GM19372 (cell line): ENCODE data around the gene MPLKIP.
"Not testable (repeated sequence)": the region's sequence is repeated elsewhere in the genome, so short reads cannot be mapped to it uniquely, and the experiment has no call there.

Source experiments
- ATAC-seq: cut with Tn5 transposase; IDR thresholded peaks from one replicate; pipeline ENCODE4 v1.9.1; 2021; ENCODE audit warnings: mild to moderate bottlenecking, low read depth, moderate library complexity; ENCODE audit not compliant: unreplicated experiment

Gene MPLKIP

DNA sequence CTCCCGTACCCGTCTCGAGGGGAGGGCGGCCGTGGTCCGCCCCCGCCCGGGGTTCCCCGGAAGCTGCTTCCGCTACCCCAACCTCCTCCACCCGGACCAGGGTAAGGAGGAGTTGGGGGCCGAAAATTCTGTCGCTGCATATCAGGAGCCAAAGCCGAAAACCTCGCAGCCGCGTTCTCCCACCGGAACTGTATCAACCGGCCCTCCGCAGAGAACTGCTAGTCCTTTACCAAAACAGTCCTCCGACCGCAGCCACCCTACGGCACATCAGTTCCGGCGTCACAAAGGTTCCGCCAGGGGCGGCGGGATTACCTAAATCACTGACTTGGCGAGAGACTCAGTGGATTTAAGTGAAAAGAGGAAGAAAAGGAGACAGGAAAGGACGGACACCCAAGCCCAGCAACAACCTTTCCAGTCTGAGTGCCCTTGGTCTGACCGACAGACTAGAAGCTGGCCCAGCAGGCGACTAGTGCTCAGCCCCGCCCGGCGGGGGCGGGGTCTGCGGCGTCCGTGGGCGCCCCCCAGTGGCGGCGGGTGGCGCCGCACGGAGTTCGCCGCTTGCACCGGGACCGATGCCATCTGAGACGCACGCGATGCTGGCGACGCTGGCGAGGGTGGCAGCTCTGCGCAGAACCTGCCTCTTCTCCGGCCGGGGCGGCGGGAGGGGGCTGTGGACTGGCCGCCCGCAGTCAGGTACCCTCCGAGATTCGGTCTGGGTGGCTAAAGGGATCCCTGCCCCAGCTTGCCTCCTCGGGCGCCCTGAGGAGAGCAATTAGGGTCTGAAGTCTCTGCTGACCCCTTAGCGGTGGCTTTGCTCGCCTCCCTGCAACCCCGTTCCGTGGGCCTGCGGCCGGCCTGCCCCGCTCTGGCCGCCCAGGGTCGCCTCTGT lies at the start of gene MPLKIP, which contains the start of gene SUGCT:
Gene MPLKIP, minus strand, starts transcription at position 195 of the 889 bp plus-strand sequence. Its CDS starts 55 bp downstream, at position 140.
Gene SUGCT, plus strand, starts transcription at position 578 of the 889 bp plus-strand sequence.
- peak; percentile 86 for ATAC-seq

DNA sequence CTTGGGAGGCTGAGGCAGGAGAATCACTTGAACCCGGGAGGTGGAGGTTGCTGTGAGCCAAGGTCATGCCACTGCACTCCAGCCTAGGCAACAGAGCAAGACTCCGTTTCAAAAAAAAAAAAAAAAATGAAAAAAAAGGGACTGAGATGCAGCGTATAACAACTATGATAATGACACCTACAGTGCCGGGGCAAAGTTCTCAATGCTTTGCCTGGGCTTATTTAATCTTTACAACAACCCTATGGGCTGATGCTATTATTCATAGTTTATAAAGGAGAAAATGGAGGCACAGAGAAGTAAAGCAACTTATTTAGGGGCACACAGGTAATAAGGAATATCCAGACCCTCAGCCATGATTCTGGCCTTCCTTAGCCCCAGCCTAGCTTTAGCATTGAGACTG lies 48.0 kb upstream of the MPLKIP start:
- ATAC-seq: no peak

DNA sequence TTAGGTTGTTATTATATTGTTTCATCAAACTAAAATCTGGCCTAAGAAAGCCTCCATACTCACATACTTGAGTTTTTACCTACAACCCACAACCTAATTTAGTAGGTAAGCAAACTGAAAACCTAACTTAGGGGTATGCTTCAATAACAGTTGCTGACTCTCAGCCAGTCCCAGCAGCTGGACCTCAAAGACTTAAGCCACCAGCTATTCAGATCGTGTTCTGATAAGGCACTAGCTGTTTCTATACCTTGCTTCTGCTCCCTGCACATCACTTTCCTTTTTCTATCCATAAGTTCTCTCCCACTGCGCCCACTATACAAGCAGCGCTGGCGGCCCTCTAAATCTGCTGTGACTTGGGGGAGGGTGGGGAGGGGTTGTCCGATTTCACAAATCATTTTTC lies 42.6 kb upstream of the MPLKIP start:
- ATAC-seq: no peak

DNA sequence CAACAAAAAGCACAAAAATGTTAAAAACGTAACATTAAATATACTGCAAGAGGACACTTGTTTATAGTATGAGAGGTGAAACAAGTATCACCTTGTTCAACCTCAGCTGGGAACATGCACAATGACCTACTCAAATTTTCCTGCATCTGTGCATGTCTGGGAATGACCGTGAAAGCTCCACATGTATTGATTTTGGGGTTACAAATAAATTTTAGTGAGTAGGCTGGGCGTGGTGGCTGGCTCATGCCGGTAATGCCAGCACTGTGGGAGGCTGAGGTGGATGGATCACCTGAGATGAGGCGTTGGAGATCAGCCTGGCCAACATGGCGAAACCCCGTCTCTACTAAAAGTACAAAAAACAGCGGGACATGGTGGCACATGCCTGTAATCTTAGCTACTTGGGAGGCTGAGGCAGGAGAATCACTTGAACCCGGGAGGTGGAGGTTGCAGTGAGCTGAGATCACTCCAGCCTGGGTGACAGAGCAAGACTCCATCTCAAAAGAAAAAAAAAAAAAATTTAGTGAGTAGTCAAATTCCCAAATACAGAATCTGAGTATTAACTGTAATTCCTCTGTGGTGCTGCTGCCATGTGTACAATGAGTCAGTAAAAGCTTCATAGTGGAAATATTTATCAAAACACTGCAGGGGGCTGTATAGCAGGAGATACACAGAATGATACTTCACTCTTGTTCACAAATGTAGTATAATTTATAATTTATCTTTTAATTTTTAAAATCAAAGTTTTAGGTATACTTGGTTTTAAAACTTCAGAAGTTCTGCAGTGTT lies 41.5 kb upstream of the MPLKIP start:
- no peak for ATAC-seq

DNA sequence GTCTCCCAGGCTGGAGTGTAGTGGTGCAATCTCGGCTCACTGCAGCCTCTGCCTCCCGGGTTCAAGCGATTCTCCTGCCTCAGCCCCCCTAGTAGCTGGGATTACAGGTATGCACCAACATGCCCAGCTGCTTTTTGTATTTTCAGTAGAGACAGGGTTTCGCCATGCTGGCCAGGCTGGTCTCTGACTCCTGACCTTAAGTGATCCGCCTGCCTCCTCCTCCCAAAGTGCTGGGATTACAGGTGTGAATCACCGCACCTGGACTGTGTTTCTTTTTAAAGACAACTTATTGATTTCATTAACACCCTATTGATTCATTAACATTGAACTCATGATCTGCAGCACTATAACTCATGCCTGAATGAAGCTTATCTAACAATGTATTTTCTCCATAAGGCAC lies 40.8 kb upstream of the MPLKIP start:
- ATAC-seq: not testable (repeated sequence)

DNA sequence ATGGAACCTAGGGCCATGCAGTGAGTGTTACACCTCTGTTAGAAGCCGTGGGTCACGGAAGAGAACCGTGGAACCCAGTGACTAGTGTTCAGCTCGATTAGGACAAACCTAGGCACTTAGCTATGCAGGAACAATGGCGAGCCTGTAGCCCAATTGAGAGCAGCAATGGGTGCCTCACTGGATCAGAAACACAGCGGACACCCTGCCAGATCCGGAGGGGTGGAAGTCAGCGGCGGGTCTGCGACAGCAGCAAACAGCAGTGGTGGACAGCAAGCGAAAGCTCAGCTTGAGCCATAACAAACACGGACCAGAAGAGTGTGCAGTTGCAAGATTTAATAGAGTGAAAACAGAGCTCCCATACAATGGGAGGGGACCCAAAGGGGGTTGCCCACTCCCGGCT lies 38.7 kb upstream of the MPLKIP start:
- ATAC-seq: not testable (repeated sequence)

DNA sequence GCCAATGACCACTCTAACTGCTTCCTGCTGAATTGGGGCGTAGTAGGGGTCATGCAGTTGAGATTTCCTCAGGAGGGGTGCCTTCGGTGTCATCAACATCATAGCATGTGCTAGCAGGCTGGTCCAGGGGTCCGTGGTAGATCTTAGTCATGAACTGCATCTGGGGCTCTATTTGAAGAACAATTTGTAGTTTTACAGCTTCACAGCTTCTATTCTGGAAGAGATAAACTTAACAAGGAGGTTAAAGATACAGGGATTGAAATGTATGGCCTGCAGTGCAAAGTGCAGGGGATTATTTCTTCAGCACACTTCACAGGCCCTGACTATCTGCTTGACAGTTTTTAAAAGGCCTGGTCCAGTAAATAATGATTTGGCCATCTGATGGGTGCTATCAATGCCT lies 33.8 kb upstream of the MPLKIP start:
- ATAC-seq: not testable (repeated sequence)

DNA sequence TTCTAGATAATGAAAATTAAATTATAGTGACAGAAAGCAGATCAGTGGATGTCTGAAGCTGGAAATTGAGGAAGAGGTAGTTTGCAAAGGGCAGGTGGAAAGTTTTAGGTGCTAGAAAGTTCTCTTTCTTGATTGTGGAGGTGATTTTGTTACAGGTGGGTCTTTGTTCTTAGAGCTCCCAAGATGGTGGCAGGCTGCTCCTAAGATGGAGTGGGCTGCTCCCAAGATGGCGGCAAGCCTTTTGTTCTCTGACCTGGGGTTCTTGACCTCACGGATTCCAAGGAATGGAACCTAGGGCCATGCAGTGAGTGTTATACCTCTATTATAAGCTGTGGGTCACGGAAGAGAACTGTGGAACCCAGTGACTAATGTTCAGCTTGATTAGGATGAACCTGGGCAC lies 32.9 kb upstream of the MPLKIP start:
- no peak for ATAC-seq

DNA sequence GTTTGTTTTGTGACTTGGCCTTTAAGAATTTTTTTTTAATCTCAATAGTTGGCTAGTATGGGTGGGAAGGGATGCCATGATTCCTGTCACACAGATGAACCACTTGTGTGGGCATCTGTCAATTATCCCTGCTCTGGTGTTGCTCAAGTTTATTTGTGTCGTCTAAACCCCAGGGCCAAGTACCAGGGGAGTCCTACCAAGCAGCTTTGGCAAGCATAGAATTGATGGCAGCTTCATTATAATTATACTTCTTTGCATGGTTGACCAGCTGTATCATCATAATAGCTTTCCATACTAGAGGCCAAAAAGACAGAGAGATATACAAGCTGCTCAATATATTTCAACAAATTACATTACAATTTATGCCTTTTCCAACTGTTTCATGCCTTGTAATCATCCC lies 30.8 kb upstream of the MPLKIP start:
- no peak for ATAC-seq

DNA sequence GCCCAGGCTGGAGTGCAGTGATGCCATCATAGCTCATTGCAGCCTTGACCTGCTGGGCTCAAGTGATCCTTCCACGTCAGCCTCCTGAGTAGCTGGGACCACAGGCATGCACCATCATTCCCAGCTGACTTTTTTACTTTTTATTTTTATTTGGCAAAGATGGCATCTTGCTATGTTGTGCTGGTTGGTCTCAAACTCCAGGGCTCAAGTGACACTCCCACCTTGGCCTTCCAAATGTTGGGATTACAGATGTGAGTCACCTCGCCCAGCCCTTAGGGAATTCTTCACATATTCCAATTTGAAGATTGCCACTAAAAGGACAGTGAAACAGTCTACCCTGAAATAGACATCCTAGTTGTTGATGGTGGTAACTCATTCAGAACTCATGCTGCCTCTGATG lies 28.1 kb upstream of the MPLKIP start:
- no peak for ATAC-seq

DNA sequence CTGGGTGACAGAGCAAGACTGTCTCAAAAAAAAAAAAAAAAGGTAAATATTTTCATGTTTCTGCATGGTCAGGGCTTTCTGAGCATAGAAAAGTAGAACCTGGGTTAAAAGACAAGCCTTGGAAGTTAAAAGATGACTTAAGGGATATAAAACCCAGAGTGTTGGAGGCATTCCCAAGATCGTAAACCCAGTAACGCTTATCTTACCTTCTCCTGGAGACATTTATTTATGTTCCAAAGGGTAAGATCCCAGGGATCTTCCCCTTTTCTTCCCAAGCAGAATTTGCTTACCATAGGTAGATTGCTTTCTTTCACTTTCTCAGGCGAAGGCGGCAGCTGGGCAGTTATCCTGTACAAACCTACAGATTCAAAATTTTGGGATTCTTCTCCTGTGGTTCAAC lies 22.6 kb upstream of the MPLKIP start:
- ATAC-seq: no peak

DNA sequence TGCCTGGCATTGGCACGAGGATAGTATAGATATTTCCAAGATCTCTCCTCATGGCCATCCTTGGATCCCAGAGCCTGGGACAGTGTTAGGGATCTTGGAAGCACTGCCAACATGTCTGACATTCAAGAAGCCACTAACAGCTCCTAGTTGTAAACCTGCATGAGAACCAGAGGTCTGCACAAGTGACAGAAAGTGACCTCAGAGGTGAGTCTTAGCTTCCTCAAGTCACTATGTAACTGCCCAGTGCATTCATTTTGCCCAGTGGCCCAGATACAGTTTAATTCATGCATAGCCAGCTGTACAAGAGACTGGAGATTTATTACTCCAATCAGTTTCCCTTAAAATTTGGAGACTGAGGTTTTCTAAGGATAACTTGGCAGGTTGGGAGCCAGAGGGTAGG lies 17.1 kb upstream of the MPLKIP start:
- no peak for ATAC-seq

DNA sequence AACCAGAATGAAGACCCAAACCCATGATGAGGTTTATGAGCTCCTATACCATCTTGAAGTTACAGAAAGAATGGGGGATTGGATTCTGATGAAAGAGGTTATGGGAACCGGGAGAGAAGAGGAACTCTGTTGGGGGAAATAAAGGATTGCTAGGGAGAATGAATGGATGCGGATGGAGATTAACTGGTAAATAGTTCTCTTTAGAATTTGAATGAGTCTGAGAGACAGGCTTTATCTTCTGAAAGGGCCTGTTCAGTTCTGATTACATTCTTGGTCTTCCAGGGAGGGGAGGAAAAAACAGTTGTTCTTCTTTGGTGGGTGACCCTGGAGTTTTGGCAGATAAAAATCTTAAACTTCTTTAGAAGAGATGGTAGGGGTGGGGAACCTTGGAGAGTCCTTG lies 14.2 kb upstream of the MPLKIP start:
- no peak for ATAC-seq

DNA sequence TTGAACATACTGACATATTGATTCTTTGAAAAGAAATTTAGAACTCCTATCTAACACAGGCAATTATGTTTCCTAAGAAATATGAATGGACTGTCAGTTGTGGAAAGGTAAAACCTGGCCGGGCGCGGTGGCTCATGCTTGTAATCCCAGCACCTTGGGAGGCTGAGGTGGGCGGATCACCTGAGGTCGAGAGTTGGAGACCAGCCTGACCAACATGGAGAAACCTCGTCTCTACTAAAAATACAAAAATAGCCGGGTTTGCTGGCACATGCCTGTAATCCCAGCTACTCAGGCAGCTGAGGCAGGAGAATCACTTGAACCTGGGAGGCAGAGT lies 13.8 kb upstream of the MPLKIP start:
- ATAC-seq: not testable (repeated sequence)

DNA sequence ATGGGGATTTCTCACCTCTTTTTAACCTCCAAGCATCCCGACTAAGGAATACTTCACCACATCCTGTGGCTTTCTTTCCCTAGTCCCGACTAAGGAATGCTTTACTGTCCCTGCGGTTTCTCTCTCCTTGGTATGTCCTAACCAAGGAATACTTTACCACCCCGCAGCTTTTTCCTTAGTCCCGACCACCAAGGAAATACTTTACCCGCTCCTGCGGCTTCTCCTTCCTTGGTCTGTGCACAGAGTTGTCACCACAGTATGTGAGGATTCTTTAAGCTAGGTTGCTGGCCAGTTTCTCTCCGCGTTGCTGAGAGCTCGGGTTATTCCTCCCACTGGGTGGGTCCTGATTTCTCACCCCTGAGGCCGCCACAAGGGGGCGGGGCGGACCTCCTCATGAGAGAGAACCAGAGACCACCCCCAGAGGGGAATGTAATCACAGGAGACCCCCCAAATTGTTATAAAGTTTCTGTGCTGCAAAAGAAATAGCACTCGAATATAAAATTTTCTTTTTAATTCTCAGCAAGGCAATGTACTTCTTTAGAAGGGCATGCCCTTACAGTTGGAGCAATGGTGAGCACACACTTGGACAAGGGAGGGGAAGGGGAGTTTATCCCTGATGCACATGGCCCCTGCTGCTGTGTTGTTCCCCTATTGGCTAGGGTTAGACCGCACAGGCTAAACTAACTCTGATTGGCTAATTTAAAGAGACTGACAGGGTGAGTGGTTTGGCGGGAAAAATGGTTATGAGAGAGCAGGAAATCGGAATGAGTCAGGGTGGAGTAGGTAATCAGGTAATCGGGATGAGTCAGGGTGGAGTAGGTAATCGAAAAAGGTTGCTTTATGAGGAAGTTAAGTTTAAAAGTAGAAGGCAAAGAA lies 13.2 kb upstream of the MPLKIP start:
- ATAC-seq: no peak

DNA sequence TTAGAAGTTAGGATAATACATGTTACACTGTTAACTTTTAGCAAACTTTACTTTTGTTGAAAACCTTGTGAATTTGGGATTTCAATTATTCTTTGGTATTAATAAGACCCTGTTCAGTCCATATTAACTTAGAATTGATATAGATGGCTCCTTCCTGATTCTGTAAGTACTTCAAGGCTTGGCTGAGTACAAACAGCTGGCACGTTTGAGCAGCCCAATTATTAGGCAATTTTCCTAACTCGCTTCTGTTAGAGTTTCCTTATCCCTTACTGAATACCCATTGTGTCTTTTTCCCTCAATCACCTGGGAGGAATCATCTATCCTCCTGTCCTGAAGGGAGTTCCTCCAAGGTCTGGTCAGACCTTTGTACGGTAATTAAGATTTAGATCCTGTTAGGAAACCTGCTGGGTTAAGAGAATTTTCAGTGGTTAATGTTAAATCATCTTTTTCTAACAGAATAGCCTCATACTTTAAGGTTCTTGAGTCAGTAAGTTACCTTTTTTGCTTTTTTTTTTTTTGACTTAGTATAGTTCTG lies 11.2 kb upstream of the MPLKIP start:
- not testable (repeated sequence) for ATAC-seq

DNA sequence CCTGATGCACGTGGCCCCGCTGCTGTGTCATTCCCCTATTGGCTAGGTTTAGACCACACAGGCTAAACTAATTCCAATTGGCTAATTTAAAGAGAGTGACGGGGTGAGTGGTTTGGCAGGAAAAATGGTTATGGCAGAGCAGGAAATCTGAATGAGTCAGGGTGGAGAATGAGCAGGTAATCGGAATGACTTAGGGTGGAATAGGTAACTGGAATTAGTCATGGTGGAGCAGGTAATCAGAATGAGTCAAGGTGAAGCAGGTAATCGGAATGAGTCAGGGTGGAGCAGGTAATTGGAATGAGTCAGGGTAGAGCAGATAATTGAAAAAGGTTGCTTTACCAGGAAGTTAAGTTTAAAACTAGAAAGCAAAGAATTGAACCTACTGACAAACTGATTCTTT lies 7.5 kb upstream of the MPLKIP start:
- ATAC-seq: not testable (repeated sequence)

DNA sequence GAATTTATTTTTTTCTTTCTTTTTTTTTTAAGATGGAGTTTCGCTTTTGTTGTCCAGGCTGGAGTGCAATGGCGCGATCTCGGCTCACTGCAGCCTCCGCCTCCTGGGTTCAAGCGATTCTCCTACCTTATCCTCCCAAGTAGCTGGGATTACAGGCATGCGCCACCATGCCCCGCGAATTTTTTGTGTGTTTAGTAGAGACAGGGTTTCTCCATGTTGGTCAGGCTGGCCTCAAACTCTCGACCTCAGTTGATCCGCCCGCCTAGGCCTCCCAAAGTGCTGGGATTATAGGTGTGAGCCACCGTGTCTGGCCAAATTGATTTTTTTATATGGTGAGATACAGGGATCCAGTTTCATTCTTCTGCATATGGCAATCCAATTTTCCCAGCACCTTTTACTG lies 5.5 kb upstream of the MPLKIP start:
- not testable (repeated sequence) for ATAC-seq

DNA sequence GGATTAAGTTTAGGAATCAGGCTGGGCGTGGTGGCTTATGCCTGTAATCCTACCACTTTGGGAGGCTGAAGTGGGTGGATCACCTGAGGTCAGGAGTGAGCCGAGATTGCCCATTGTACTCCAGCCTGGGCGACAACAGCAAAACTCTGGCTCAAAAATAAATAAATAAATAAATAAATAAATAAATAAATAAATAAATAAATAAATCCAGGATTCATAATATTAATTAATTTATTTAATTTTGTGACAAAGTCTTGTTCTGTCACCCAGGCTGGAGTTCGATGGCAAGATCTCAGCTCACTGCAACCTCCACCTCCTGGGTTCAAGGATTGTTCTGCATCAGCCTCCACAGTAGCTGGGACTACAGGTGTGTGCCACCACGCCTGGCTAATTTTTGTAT lies 4.6 kb upstream of the MPLKIP start:
- ATAC-seq: no peak

DNA sequence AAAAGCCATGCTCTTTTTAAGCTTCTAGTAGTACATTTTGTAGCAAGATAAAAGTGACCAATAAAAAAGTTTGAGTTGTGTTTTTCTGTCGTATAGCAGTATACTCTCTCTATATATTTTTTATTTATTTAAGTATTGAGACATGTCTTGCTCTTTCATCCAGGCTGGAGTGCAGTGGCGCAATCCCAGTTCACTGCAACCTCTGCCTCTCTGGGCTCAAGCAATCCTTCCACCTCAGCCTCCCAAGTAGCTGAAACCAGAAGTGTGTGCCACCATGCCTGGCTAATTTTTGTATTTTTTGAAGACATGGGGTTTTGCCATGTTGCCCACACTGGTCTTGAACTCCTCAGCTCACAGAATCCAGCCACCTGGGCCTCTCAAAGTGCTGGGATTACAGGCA lies 3.1 kb upstream of the MPLKIP start:
- no peak for ATAC-seq

DNA sequence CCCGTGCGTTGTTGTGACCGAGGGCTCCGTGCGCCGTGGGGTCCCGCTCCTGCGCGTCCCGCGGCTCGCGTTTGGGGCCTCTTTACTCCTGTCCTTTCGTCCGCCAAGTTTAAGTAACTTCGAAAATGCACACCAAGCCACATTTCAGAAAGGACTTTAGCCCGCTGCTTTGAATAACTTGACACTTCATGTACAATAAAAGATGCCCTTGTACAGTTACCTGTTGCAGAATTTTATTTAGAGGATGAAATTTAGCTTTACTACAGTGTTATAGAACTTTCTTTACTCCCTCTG lies 842 bp upstream of the MPLKIP start:
- ATAC-seq: no peak
